M059J (cell line): ENCODE measurements around the gene GLRA1. TPM values are rescaled to one million over a fixed set of nuclear protein-coding genes. Genes with fewer than 3 reads are reported as not detected.
"Not testable (repeated sequence)": the region's sequence is repeated elsewhere in the genome, so short reads cannot be mapped to it uniquely, and the experiment has no call there.

Experiments
- DNase-seq: peaks from one replicate; pipeline ENCODE4 v3.0.0-alpha.2; 2012; ENCODE audit warnings: low read depth
- total RNA-seq: library from RNA; depleted of rRNA; stranded (reverse); fragments of >200 nt; shearing (Covaris generic); gene quantifications from 2 replicates; pipeline ENCODE4 v1.2.3, GENCODE V29; 2014

GLRA1 gene
- total RNA-seq, 1 experiment from 2014 or later: not detected

GRCh38 chr5:151881621-151882225 is 42.9 kb downstream of the GLRA1 start:
- no peak for DNase-seq

- no peak for DNase-seq
Measured at GRCh38 chr5:151880324-151880723, 44.3 kb downstream of the GLRA1 start.

- DNase-seq: no peak
Measured at GRCh38 chr5:151873701-151874100, 51.0 kb downstream of the GLRA1 start.

GRCh38 chr5:151872701-151873100 is 52.0 kb downstream of the GLRA1 start:
- no peak for DNase-seq

DNA sequence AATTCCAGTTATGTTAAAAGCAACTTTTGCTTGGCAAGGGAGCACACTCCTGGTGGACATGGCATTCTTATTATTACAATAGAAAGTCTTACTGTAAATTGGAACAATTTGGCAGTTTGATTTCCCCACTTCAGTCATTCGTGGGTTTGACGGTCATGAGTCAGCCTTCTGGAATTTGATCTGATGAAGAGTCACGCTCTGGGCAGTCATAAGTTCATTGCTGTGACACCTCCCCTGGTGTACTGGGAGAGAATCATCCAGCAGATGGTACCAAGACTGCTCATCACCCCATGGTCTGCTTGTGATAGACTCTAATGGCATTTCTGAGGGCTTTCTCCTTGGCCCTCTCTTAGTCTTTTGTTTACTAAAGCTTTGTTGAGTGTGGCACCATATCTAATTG is 53.8 kb downstream of the GLRA1 start:
- DNase-seq: peak; percentile 90

GRCh38 chr5:151870271-151870670 is 54.4 kb downstream of the GLRA1 start:
- no peak for DNase-seq

DNA sequence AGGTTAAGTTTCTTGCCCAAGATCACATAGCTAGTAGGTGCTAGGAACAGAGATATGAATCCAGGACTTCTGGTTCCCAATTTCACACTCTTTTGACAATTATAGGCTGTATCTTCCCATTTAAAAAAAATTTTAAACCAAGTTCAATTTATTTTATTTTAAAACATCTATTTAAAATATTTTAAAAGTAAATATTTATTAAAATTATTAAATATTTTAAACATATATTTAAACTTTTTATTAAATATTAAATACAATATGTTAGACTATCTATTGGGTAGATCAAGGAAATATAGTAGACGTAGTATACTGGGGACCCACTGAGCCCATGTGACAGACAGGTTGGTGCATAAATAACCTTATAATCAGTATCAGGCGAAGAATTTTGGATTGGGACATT is 54.8 kb downstream of the GLRA1 start:
- DNase-seq: no peak

DNA sequence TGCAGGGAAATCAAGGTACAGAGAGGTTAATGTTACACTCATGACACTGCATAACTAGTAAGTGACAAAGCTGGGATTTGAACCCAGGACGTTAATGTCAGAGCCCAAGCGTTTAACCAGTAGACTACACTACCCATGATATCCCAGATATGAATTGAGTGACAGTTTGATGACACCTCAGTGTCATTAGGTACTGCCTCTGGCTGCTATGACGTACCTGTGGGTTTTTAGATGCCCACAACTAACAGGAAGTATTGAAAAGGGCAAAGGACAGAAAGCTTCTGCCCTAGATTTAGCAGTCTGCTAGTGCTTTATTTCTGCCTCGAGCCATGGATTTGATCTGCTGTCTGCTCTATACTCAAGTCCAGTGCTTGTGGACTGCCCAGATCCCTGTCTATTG is 56.2 kb downstream of the GLRA1 start:
- no peak for DNase-seq

DNA sequence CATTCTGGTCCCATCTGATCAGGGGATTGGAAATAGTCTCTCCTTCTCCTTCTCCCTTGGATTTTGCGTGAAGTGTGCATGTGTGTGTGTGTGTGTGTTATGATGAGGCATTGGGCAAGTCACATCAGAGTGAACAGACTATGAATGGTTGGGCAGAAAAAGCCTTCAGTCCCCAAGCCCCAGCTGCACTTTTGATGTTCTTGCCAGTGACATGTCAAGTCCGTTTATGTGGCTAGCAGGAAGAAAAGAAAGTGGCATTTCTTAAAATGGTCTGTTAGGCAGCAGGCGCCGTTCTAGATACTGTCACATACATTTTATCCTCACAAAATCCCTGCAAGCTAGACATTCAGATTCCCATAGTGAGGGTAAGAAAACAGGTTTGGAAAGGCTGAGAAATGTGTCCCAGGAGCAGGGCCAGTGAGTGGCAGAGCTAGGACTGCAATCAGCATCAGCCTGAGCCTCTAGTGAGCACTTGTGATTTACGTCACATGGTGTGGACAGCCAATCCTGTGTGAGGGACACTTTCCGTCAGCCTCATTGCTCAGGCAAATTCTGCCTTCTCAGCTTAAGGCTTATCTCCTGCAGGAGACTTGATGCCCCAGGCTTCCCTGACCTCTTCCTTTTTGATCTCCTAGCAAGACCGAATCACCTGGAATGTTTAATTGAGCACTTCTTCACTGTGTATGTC is 60.4 kb downstream of the GLRA1 start:
- no peak for DNase-seq

GRCh38 chr5:151863566-151863965 is 61.1 kb downstream of the GLRA1 start:
- no peak for DNase-seq

DNA sequence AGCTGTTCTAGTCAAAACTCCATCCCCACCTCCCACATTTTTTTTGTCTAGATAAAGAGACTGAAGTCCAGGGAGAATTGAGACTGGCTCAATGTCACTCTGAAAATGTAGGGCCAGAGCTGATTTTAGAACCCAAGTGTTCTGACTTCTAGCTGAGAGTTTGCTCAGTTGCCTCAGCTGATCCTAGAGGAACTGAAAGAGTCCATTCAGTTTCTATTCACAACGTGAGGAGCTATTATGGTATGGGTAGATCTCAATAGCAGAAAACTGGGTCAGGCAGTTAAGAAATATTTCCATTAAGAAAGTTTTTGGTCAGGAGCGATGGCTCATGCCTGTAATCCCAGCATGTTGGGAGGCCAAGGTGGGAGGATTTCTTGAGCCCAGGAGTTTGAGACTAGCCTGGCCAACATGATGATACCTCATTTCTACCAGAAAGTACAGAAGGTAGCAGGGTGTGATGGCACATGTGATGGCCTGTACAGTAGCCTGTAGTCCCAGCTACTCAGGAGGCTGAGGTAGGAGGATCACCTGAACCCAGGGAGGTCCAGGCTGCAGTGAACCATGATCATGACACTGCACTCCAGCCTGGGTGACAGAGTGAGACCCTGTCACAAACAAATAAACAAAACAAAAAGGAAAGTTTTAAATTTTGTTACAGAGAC is 61.7 kb downstream of the GLRA1 start:
- no peak for DNase-seq

DNA sequence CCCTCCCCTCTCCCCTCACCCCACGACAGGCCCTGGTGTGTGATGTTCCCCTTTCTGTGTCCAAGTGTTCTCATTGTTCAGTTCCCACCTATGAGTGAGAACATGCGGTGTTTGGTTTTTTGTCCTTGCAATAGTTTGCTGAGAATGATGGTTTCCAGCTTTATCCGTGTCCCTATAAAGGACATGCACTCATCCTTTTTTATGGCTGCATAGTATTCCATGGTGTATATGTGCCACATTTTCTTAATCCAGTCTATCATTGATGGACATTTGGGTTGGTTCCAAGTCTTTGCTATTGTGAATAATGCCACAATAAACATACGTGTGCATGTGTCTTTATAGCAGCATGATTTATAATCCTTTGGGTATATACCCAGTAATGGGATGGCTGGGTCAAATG is 63.8 kb downstream of the GLRA1 start:
- DNase-seq: not testable (repeated sequence)

DNA sequence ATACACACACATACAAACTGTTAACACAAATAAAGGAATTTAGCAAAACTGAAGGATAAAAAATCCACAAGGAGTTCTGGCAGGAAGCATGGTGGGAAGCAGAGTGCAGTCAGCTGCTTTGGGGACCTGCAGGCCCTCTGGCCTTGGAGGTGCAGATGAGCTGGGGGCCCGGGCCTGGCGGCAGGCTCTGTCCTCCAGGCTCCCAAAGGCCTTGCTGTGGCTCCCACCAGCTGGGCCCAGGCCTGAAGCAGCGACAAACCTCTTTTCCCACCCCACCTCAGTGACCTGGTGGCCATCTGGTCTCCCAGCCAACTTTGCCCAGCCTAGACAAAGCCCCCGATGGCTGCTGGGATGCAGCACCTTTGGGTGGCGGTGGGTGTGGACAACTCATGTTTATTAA is 67.8 kb downstream of the GLRA1 start:
- no peak for DNase-seq

DNA sequence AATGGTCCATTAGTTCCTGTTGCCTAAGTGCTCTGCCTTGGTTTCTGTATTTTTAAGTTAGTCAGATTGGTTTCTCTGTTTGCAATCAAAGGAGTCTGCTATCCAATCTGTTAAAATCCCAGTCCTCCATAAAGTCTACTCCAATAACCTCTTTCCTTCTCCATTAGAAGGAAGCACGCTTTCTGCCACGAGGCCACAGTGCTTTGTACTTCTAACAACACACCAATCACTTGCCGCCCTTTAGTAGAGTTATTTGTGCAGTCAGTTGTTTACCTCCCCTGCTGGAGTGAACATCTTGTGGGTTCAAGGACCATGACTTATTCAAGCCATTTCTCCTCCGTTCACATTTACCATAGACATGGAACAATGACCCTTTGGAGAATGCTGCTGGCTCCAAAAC is 69.0 kb downstream of the GLRA1 start:
- DNase-seq: no peak

GRCh38 chr5:151847871-151848270 is 76.8 kb downstream of the GLRA1 start:
- DNase-seq: no peak

GRCh38 chr5:151846765-151847164 is 77.9 kb downstream of the GLRA1 start:
- DNase-seq: no peak

GRCh38 chr5:151832843-151833242 is 91.8 kb downstream of the GLRA1 start:
- not testable (repeated sequence) for DNase-seq

DNA sequence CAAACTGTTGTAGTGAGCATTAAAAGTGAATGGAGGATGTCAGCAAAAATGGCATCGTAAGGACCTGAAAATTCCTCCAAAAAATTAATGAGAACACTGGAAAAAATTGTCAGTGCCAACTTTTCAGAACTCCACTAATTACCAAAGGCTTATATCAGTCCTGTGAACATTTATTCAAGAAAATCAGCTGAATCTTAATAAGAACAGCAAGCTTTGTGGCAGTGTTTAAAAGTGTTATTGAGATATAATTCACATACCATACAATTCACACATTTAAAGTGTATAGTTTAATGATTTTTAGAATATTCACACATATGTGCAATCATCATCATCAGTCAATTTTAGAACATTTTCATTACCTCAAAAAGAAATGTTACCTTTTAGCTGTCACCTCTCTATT is 95.3 kb downstream of the GLRA1 start:
- DNase-seq: no peak

- DNase-seq: peak; percentile 56
Measured at GRCh38 chr5:151825445-151825844, 99.2 kb downstream of the GLRA1 start.

DNA sequence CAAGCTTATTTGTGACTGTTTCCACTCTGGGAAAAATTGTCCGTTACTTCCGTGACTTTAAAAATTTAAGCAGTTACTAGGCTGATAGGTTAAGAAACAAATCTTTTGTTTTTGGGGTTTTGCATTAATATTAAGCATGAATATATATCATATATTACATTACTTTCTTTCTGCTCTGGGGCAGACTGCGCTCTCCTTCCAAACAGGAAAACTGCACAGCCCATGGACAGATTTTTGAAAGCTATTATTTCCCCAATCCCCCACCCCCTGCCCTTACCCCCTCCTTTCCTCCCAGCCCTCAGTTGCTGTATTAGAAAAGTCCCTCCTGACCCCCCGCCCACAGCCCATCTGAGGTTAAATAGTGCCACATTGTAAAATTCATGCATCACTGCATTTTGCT is 102.5 kb downstream of the GLRA1 start:
- no peak for DNase-seq

- no peak for DNase-seq
Measured at GRCh38 chr5:151820903-151821302, 103.7 kb downstream of the GLRA1 start.

- DNase-seq: no peak
Measured at GRCh38 chr5:151820271-151820670, 104.4 kb downstream of the GLRA1 start.

DNA sequence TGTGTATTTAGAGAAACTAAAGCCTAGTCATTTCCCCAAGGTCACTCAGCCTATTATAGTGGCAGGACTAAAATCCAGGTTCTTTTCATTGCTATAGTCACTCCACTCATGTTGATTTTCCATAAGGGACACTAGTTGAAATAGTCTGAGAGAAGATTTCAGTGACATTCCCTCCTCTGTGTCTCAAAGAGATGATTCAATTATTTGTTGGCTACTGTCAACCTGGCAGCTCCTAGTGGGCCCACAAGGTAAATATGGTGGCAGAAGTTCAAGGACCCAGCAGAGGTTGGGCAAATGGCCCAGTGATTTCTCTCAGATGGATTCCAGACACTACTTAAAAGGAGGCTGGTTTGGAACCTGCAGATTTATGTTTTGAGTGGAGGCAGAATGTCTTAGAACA is 104.8 kb downstream of the GLRA1 start:
- DNase-seq: no peak
